Activated naive CD8-positive, alpha-beta T cell treated with anti-CD3 and anti-CD28 coated beads, Interleukin-2, amount 10 ng/mL, durations not matched to agents 7 days and 5 days (primary cell): ENCODE measurements around the gene PNLIP. TPM values are rescaled to one million over a fixed set of nuclear protein-coding genes. Genes with fewer than 3 reads are reported as not detected.

ENCODE experiments used
- ATAC-seq: fragments of 150-1000 bp; cut with Tn5 transposase; one replicate; pipeline ENCODE4 v1.10.0; 2021; ENCODE audit warnings: low read depth, moderate library complexity
- POLR2A ChIA-PET: fragments of 350-600 bp; sonication (Branson Sonifier 250); formaldehyde crosslinking; loops from one replicate; lab custom pipeline; 2021; ENCODE audit warnings: antibody characterized with exemption; lab: Charles Lee
- DNase-seq: peaks from one replicate; pipeline ENCODE4 v3.0.0; 2021
- H3K27ac Mint-ChIP-seq: one replicate; pipeline ENCODE4 v1.8.0; 2022; ENCODE audit warnings: mild to moderate bottlenecking, mixed read lengths
- H3K27me3 Mint-ChIP-seq: one replicate; pipeline ENCODE4 v1.8.0; 2022; ENCODE audit warnings: mild to moderate bottlenecking, moderate library complexity, mixed read lengths
- H3K36me3 Mint-ChIP-seq: one replicate; pipeline ENCODE4 v1.8.0; 2021; ENCODE audit warnings: mild to moderate bottlenecking, mixed read lengths
- H3K4me1 Mint-ChIP-seq: one replicate; pipeline ENCODE4 v1.8.0; 2021; ENCODE audit warnings: mixed read lengths
- H3K4me3 Mint-ChIP-seq: one replicate; pipeline ENCODE4 v1.8.0; 2022; ENCODE audit warnings: mild to moderate bottlenecking, moderate library complexity, mixed read lengths
- H3K9me3 Mint-ChIP-seq: one replicate; pipeline ENCODE4 v1.8.0; 2021; ENCODE audit warnings: mixed read lengths
- total RNA-seq, 2 experiments: library from RNA; stranded (reverse); gene quantifications; one replicate each; pipeline ENCODE4 v1.2.3, GENCODE V29; 2021

PNLIP gene
- total RNA-seq, 2 experiments from 2014 or later: not detected

DNA sequence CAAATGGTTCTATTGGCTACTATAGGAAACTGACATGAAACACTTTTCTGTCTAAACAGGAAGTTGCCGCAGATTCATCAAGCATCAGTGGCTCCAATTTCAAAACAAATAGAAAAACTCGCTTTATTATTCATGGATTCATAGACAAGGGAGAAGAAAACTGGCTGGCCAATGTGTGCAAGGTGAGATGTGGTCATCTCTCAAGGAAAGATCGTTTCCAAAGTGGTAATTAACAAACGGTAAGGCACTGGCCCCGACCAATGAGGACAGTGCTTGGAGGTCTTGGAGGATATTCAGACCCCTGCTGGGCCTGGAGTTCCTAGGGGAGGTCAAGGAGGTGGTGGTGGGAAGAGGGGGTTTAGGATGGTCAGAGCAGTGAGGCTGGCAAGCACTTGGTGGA is 2.6 kb downstream of the PNLIP start:
- H3K27ac Mint-ChIP-seq: no peak overlapping the region
- no peak for DNase-seq
- H3K36me3 Mint-ChIP-seq: no peaks in the 10 kb centered on the region
- H3K27me3 Mint-ChIP-seq: no peaks in the 10 kb centered on the region
- POLR2A ChIA-PET: no interaction called here
- no peak for ATAC-seq
- no peaks in the 10 kb centered on the region for H3K4me1 Mint-ChIP-seq
- no peak overlapping the region for H3K4me3 Mint-ChIP-seq
- H3K9me3 Mint-ChIP-seq: no peaks in the 10 kb centered on the region

DNA sequence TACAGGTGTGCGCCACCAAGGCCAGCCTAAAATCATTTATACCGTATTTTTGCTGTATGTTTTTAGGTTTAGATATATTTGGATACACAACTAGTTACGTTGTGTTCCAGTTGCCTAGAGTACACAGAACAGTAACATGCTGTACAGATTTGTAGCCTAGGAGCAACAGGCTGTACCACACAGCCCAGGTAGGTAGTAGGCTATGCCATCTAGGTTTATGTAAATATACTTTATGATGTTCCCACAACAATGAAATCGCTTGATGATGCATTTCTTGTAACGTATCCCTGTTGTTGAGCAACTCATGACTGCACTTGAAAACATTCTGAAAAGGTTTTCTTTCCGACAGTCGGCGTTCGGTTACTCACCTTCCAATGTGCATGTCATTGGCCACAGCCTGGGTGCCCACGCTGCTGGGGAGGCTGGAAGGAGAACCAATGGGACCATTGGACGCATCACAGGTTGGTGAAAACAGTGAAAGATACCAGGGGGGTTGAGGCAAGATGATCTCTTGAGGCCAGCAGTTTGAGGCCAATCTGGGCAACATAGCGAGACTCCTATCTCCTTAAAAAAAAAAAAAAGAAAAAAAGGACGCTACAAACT is 7.7 kb downstream of the PNLIP start:
- no peaks in the 10 kb centered on the region for H3K9me3 Mint-ChIP-seq
- no peaks in the 10 kb centered on the region for H3K4me1 Mint-ChIP-seq
- H3K36me3 Mint-ChIP-seq: no peaks in the 10 kb centered on the region
- no peak overlapping the region for H3K27ac Mint-ChIP-seq
- DNase-seq: no peak
- POLR2A ChIA-PET: no interaction called here
- H3K4me3 Mint-ChIP-seq: no peak overlapping the region
- no peak for ATAC-seq
- no peaks in the 10 kb centered on the region for H3K27me3 Mint-ChIP-seq

DNA sequence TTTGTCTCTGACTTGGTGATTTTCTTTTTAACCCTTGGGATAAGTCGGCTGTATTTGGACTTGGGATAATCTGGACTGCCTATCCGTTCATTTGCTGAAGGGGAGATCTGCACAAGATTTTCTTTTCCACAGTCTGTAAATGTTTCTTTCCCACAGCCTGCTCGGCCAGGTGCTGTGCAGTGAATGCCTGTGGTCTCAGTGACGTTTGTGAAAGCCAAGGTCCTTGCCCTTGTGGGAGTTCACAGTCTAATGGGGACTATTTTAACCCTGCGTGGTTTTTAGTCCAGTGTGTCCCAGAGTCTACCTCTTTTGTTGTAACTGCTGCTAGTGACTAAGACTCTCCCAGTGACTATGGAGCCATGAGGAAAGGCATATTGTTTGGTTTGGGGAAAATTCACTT is 8.9 kb downstream of the PNLIP start:
- H3K4me3 Mint-ChIP-seq: no peak overlapping the region
- ATAC-seq (no peak), DNase-seq (no peak)
- POLR2A ChIA-PET: no interaction called here
- no peak overlapping the region for H3K27ac Mint-ChIP-seq
- no peaks in the 10 kb centered on the region for H3K27me3 Mint-ChIP-seq
- no peaks in the 10 kb centered on the region for H3K9me3 Mint-ChIP-seq
- no peaks in the 10 kb centered on the region for H3K4me1 Mint-ChIP-seq
- no peaks in the 10 kb centered on the region for H3K36me3 Mint-ChIP-seq

DNA sequence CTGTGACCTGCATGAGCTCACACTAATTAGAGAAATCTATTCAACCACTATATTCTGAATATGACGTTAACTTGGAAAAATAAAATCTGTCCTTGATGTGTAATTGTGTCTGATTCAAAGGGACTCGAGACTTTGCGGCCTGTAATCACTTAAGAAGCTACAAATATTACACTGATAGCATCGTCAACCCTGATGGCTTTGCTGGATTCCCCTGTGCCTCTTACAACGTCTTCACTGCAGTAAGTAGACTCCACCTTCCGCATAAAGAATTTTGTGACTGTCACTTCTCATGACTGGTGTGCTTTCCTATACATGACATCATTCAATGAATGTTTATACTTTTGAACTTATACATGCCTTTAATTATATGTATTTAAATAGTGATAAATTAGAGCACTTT is 10.1 kb downstream of the PNLIP start:
- no peak for DNase-seq
- Mint-ChIP-seq H3K4me3 (no peak overlapping the region), H3K9me3 (no peaks in the 10 kb centered on the region), H3K27me3 (no peaks in the 10 kb centered on the region), H3K36me3 (no peaks in the 10 kb centered on the region), H3K4me1 (no peaks in the 10 kb centered on the region), H3K27ac (no peak overlapping the region)
- no peak for ATAC-seq
- POLR2A ChIA-PET: no interaction called here

- H3K4me1 Mint-ChIP-seq: no peaks in the 10 kb centered on the region
- no peak overlapping the region for H3K27ac Mint-ChIP-seq
- no peak overlapping the region for H3K4me3 Mint-ChIP-seq
- POLR2A ChIA-PET: no interaction called here
- no peak for DNase-seq
- H3K9me3 Mint-ChIP-seq: no peaks in the 10 kb centered on the region
- ATAC-seq: no peak
- no peaks in the 10 kb centered on the region for H3K27me3 Mint-ChIP-seq
- H3K36me3 Mint-ChIP-seq: no peaks in the 10 kb centered on the region
These were observed 11.7 kb downstream of the PNLIP start for GRCh38 chr10:116557305-116557880.

DNA sequence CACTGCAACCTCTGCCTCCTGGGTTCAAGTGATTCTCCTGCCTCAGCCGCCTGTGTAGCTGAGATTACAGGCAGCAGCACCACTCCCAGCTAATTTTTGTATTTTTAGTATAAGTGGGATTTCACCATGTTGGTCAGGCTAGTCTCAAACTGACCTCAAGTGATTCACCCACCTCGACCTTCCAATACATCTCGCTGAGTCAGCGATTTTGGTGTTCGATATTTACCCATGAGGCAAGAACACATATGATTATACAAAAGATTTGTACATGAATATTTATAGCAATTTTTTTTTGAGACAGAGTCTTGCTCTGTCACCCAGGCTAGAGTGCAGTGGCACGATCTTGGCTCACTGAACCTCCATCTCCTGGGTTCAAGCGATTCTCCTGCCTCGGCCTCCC is 19.8 kb downstream of the PNLIP start:
- ATAC-seq: no peak

DNA sequence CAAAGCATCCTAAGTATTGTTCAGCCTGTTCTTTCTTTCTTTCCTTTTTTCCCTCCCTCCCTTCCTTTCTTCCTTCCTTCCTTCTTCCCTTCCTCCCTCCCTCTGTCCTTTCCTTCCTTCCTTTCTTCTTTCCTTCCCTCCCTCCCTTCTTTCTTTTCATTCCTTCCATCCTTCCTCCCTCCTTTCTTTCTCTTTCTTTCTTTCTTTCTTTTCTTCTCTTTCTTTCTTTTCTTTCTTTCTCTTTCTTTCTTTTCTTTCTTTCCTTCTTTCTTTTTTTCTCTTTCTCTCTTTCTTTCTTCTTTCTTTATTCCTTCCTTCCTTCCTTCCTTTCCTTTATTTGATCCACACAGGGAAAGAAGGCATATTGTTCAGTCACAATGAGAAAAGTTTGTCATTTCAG is 21.2 kb downstream of the PNLIP start:
- POLR2A ChIA-PET: no interaction called here
- no peak for DNase-seq
- Mint-ChIP-seq H3K27ac (no peak overlapping the region), H3K27me3 (peaks cover 3% of the 10 kb centered on the region), H3K4me3 (no peak overlapping the region), H3K36me3 (no peaks in the 10 kb centered on the region), H3K9me3 (no peaks in the 10 kb centered on the region), H3K4me1 (no peaks in the 10 kb centered on the region)
- ATAC-seq: no peak

More for the DNA sequence above, 19.8 kb downstream of the PNLIP start:
- Mint-ChIP-seq H3K27me3 (peaks cover 3% of the 10 kb centered on the region), H3K4me1 (no peaks in the 10 kb centered on the region), H3K27ac (no peak overlapping the region), H3K9me3 (no peaks in the 10 kb centered on the region), H3K36me3 (no peaks in the 10 kb centered on the region), H3K4me3 (no peak overlapping the region)
- DNase-seq: no peak
- POLR2A ChIA-PET: no interaction called here

DNA sequence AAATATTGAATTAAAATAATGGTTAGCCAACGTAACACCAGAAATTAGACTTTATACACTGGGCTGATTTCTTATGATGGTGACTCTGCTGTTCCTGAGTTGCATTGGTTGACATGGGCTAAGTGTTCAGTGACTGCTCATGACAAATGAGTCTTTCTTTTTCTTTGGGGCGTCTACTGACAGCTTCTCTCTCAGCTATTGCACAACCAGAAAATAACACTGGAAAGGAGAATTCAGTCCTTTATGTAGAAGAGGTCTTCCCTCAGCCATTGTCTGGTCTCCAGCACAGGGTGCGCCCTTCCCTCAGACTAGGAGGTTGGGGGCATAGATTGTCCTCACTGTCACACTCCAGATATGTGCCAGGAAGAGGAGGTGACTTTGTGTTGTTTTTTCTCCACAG is 21.6 kb downstream of the PNLIP start:
- H3K27ac Mint-ChIP-seq: no peak overlapping the region
- no peak for DNase-seq
- no peak overlapping the region for H3K4me3 Mint-ChIP-seq
- POLR2A ChIA-PET: no interaction called here
- no peak for ATAC-seq
- H3K36me3 Mint-ChIP-seq: no peaks in the 10 kb centered on the region
- H3K9me3 Mint-ChIP-seq: no peaks in the 10 kb centered on the region
- H3K27me3 Mint-ChIP-seq: peaks cover 3% of the 10 kb centered on the region
- no peaks in the 10 kb centered on the region for H3K4me1 Mint-ChIP-seq

DNA sequence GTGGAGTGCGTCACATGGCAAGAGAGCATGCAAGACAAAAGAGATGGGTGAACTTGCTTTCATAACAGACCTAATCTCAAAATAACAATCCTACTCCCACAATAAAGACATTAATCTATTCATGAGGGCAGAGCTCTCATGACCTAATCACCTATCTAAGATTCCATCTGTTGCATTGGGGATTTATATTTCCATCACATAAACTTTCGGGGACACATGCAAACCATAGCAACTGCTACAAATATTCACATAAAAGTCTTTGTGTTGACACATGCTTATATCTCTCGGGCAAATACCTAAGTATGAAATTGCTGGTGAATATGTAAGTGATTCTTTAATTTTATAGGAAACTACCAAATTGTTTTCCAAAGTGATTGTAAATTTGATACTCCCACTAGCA is 29.1 kb downstream of the PNLIP start:
- DNase-seq (no peak), ATAC-seq (no peak)
- no peak overlapping the region for H3K27ac Mint-ChIP-seq
- H3K27me3 Mint-ChIP-seq: peaks cover 1% of the 10 kb centered on the region
- no peaks in the 10 kb centered on the region for H3K4me1 Mint-ChIP-seq
- no peaks in the 10 kb centered on the region for H3K36me3 Mint-ChIP-seq
- no peaks in the 10 kb centered on the region for H3K9me3 Mint-ChIP-seq
- POLR2A ChIA-PET: no interaction called here
- no peak overlapping the region for H3K4me3 Mint-ChIP-seq

DNA sequence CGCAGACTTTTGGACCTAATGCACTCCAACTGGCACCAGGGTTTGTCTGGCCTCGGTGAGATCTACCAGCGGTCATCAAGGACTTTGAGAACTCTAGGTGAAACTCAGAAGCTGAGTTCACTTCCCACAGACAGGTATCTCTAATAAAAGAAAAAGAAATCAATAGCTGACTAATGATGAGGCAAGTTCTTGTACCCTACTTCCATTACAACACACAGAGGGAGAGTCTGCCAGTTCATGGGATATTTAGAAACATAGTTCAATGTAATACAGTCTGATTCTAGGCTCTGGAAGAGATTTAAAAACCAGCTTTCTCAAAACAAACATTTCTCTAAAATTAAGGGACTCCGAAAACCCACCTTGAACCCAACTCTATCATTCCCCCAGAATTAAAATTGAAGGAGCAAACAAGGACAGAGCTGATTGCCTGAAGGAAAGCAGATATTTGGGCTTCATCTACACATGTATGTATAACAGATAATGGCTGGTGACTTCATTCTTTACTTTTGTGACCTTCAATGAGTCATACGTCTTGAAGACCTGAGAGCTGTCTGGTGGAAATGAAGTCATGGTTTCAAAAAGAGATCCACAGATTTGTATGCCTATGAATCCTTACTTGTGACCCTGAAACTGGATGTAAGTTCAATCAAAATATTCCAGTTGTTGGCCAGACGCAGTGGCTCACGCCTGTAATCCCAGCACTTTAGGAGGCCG is 42.3 kb downstream of the PNLIP start:
- no peak for ATAC-seq
- H3K27ac Mint-ChIP-seq: no peak overlapping the region
- POLR2A ChIA-PET: no interaction called here
- no peak overlapping the region for H3K4me3 Mint-ChIP-seq
- H3K4me1 Mint-ChIP-seq: no peaks in the 10 kb centered on the region
- DNase-seq: no peak
- H3K36me3 Mint-ChIP-seq: no peaks in the 10 kb centered on the region
- no peaks in the 10 kb centered on the region for H3K27me3 Mint-ChIP-seq
- no peaks in the 10 kb centered on the region for H3K9me3 Mint-ChIP-seq

DNA sequence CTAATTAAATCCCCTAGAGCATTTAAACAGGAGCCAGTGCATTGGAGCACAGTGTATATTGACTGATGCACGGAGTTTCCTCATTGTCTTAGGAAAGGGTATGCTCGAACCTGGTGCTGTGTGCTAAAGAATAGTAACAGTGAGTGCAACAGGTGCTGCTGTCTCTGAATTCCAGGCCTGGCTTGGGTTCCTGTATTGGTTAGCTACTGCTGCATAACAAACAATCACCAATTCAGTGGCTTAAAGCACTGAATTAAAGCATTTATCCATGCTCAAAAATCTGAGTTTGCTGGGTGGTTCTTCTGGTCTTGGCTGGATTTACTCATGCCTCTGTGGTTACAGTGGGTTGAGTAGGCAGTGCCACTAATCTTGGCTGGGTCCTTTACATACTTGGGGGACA is 43.3 kb downstream of the PNLIP start:
- ATAC-seq: no peak
- Mint-ChIP-seq H3K9me3 (no peaks in the 10 kb centered on the region), H3K27me3 (no peaks in the 10 kb centered on the region), H3K4me3 (no peak overlapping the region), H3K27ac (no peak overlapping the region), H3K4me1 (no peaks in the 10 kb centered on the region), H3K36me3 (no peaks in the 10 kb centered on the region)
- POLR2A ChIA-PET: no interaction called here
- DNase-seq: no peak

DNA sequence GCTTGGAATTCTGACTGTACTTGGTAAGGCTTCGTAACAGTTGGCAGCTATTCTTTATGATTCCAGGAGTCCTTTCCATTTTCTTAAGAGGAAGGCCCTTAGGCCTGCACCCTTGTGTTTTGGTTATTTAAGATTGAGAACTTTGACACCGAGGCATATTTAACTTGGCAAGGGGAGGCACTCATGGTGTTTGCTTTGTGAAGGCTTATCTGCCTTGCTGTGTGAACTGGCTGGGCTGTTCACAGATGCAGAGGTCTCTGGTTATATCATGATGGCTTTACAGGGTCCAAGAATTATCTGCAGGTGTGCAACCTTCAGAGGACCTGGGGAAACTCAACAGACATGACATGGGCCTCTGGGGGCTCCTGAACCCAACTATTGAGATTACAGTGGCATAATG is 44.2 kb downstream of the PNLIP start:
- H3K9me3 Mint-ChIP-seq: no peaks in the 10 kb centered on the region
- no peaks in the 10 kb centered on the region for H3K27me3 Mint-ChIP-seq
- no peak overlapping the region for H3K27ac Mint-ChIP-seq
- ATAC-seq (no peak), DNase-seq (no peak)
- no peak overlapping the region for H3K4me3 Mint-ChIP-seq
- POLR2A ChIA-PET: no interaction called here
- H3K4me1 Mint-ChIP-seq: no peaks in the 10 kb centered on the region
- no peaks in the 10 kb centered on the region for H3K36me3 Mint-ChIP-seq

GRCh38 chr10:116590590-116591444 is 45.1 kb downstream of the PNLIP start, which contains the start of gene PNLIPRP1:
PNLIPRP1 (plus strand) TSS chr10:116590959; CDS start chr10:116591130, 171 bp downstream.
- Mint-ChIP-seq H3K9me3 (no peaks in the 10 kb centered on the region), H3K27me3 (no peaks in the 10 kb centered on the region), H3K27ac (no peak within 1 kb of the TSS), H3K4me1 (no peaks in the 10 kb centered on the region), H3K4me3 (no peak within 1 kb of the TSS), H3K36me3 (no peaks in the 10 kb centered on the region)
- POLR2A ChIA-PET: no interaction called here
- no peak for ATAC-seq
- no peak for DNase-seq
